C4-2B (cell line): ENCODE data around the gene LRRC32.

Experiments used
- H3K27ac ChIP-seq: fragments of 450-650 bp; 2 replicates; pipeline ENCODE4 v1.5.1; 2017
- ZFX ChIP-seq: fragments of 450-650 bp; IDR thresholded peaks from 2 replicates; pipeline ENCODE4 v1.6.1; 2017
- TF ChIP-seq, protein P1 (sequence below): fragments of 450-650 bp; conservative IDR thresholded peaks from 2 replicates; pipeline ENCODE4 v1.5.1; 2017; ENCODE audit warnings: mild to moderate bottlenecking

The LRRC32 gene

DNA sequence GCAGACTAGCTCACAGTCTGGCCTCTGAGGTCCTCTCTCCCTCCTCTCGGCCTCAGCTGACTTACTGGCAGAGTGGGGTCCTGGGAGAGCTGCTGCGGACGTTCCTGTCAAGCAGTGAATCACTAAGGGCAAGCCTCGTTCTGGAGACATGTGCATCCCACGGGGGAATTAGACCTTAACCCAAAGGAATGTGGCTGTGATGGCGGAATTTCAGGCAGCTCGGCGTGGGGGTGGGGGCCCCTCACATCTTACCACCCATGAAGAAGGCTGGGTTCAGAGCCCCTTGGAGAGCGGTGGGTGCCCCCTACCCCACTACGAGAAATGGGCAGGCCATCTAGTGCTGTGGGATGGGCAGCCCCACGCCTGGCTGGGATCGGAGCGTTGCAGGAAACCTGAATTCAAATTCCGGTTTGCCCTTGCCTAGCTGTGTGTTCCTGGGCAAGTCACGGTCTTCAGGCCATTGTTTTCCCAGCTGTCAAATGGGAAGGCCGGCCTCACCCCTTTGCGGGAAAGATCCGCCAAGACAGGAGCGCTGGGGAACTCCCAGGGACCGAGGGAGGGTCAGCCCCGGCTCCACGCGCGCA is 554 bp downstream of the LRRC32 start:
- TF ChIP-seq ZFX: no peak
- TF ChIP-seq, protein P1, sequence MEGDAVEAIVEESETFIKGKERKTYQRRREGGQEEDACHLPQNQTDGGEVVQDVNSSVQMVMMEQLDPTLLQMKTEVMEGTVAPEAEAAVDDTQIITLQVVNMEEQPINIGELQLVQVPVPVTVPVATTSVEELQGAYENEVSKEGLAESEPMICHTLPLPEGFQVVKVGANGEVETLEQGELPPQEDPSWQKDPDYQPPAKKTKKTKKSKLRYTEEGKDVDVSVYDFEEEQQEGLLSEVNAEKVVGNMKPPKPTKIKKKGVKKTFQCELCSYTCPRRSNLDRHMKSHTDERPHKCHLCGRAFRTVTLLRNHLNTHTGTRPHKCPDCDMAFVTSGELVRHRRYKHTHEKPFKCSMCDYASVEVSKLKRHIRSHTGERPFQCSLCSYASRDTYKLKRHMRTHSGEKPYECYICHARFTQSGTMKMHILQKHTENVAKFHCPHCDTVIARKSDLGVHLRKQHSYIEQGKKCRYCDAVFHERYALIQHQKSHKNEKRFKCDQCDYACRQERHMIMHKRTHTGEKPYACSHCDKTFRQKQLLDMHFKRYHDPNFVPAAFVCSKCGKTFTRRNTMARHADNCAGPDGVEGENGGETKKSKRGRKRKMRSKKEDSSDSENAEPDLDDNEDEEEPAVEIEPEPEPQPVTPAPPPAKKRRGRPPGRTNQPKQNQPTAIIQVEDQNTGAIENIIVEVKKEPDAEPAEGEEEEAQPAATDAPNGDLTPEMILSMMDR: no peak
- no peak overlapping the region for H3K27ac ChIP-seq

DNA sequence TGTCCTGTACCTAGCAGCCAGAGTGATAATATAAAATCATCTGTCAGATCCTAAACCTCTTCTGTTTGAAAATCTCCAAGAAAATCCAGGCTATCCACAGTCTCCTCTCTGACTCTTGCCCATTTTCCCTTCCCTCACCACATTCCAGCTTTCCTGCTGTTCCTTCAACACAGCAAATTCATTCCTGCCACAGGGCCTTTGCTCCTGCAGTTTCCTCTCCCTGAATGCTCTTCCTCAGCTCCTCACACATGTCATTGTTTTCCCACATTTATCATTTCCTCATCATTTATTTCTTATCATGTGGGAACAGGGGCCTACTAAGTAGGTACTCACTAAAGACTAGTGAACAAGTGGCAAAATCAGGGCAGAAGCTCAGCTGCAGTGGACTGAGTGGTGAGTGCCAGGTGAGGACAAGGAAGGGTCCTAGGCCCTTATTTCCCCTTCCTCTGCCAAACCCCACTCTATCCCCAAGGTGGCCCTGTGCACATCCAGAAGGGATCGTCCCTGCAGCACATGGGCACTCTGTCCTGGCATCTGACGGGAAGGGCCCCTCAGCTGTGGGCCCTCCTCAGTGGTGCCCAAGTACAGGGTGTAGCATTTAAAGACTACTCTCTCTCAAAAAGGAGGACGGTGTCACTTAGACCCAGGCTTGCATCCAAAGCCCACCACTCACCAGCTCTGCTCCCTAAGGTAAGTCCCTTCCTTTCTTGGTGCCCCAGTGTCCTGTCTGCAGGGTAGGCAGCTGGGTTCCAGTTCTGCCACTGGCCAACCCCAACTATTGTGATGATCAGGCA is 2.0 kb downstream of the LRRC32 start:
- no peak overlapping the region for H3K27ac ChIP-seq
- TF ChIP-seq ZFX: no peak
- TF ChIP-seq, protein P1: no peak

DNA sequence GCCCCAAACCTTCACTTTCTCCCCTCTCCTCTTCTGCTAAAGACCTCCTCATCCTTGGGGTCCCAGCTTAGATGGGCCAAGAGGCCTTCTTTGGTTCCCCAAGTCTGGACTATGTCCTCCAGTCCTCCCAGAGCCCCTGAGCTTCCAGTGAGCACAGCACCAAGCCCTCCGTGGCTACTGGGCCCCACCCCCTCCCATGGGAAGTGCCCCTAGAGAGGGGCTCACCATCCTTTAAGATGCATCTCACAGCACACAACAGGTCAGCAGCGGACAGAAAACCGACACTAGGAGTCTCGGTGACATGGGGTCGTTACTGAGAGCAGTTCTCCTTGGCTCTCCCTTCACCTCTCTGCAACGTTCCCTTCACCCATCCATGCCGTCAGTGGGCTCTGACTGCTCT is 2.7 kb downstream of the LRRC32 start:
- no peak for TF ChIP-seq ZFX
- TF ChIP-seq, protein P1: no peak
- no peak overlapping the region for H3K27ac ChIP-seq

DNA sequence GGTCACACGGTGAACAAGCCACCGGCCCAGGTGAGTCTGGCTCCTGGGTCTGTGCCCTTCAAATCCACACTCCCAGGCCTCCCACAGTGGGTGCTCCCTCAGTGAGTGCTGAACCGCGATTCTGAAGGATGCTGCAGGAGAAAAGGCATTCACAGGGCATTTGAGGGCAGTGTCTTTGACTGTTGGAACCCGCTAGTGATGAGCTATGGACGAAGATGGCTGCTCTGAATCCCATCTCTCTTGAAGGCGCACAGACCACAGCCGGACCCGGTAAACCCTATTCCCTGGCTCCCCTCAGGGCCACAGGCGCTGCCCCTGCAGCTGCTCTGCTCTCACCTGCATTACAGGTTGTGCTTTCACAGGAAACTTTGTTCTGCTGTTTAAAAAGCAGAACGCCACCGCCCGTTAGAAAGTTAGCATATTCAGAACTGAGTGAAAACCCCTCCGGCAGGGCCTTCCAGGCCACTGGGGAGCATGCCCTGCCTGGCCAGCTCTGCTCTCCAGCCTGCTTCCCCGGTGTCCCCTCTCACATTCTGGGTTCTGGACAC is 3.2 kb downstream of the LRRC32 start:
- no peak overlapping the region for H3K27ac ChIP-seq
- TF ChIP-seq, protein P1: no peak
- no peak for TF ChIP-seq ZFX

DNA sequence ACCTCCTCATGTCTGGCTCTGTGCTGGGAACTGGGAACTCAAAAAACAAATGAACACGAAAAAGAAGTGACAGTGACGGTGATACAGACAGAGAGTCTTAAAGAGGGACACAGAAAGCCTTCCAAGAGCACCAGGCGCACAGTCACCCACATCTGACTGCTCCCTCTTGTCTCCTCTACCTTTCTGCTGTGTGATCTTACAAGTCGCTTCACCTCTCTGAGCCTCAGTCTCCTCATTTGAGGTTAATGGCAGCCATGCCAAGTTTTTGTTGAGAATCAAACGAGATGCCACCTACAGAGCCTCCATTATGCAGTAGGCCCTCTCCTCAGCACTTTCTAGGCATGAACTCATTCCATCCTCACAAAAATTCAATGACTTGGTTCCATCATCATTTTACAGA is 3.7 kb downstream of the LRRC32 start:
- TF ChIP-seq, protein P1: no peak
- TF ChIP-seq ZFX: no peak
- H3K27ac ChIP-seq: no peak overlapping the region

DNA sequence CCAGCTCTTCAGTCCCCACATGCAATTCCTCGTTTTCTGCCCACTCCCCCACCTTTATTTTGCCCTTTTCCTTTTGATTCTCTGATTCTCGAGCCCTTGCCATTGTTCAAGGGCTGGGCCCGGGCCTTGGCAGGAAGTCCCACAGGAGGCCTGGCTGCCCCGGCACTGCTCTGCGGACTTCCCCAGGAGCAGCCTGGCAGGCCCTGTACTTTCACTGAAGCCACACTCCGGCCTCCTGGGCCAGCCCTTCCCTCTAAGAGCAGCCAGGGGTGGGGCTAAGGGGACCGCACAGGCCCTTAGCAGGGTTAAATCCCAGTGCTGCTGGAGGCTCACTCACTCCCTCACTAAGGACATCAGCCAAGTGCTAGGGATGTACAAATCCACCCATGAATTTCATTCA is 4.1 kb downstream of the LRRC32 start:
- TF ChIP-seq ZFX: no peak
- TF ChIP-seq, protein P1: no peak
- no peak overlapping the region for H3K27ac ChIP-seq

DNA sequence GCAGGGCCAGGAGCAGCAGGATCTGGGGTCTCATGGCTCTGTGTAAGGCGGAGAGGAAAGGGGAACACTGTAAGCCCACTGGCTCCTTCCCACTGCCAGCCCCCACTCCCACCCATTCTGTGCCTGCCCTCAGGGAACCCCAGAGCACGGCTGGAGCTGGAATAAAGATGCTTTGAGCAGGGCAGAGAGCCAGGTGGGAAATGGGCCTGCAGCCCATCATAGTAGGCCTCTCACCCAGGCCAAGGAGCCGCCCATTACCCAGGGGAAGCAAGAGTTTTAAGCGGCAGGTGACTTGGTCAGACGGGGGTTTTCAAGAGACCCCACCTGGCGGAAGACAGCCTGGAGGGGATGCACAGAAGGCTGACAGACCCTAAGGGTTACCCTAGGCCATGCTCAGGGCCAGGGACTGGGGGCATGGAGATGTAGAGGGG is 4.6 kb downstream of the LRRC32 start:
- TF ChIP-seq, protein P1: no peak
- no peak for TF ChIP-seq ZFX
- no peak overlapping the region for H3K27ac ChIP-seq
